ENCODE measurements around the gene ATOH8.

The ATOH8 gene

DNA sequence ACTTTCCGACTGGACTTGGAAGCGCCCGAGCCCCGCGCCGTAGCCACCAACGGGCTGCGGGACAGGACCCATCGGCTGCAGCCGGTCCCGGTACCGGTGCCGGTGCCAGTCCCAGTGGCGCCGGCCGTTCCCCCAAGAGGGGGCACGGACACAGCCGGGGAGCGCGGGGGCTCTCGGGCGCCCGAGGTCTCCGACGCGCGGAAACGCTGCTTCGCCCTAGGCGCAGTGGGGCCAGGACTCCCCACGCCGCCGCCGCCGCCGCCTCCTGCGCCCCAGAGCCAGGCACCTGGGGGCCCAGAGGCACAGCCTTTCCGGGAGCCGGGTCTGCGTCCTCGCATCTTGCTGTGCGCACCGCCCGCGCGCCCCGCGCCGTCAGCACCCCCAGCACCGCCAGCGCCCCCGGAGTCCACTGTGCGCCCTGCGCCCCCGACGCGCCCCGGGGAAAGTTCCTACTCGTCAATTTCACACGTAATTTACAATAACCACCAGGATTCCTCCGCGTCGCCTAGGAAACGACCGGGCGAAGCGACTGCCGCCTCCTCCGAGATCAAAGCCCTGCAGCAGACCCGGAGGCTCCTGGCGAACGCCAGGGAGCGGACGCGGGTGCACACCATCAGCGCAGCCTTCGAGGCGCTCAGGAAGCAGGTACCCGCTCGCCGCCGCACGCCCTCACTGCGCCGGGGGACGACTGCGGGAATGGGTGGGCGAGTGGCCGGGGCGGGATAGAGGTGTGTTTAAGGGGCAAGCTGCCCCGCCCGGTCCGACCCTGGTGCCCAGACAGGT lies 713 bp downstream of the ATOH8 start:
- peak in 1 of 14 donors; percentile 28 for DNase-seq

DNA sequence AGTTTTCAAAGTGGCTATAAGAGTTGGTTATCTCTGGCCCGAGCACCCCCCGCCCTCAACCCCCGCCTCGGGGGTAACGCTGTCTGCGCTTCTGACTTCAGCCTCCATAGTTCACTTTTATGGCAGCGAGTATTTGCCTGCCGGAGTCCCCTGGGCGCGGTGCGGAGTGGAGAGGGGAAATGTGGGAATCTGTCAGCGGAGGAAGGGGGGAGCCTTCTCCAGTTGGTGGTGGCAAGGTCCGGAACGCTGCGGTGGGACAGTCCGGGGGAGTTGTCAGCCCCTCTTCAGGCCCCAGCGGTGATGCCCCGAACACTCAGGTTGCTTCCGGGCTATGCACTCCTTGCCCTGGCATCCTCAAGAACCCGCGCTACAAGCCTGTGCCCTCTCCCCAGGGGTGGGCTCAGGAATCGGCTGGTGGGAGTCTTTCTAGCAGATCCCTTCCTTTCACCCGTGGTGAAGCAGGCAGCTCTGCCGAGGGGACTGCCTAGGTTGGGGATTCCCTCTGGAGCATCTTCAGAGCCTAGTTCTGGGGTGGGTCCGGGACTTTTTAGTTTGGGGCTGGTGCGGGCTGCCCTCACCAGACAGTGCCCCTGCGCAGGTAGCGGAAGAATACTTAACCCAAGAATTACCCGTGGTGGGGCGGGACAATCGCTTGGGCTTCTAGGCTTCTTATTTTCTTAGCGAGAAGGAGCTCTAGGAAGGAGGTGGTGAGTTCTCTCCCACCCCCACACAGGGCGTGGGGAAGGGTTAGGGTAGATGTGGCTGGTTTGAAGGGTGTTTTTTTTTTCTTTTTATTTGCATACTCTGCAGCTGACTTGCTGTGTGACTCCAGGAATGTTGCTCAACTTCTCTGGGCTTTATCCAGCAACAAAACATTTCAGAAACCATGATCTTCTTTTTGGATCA lies 1.6 kb downstream of the ATOH8 start:
- no peak for DNase-seq

DNA sequence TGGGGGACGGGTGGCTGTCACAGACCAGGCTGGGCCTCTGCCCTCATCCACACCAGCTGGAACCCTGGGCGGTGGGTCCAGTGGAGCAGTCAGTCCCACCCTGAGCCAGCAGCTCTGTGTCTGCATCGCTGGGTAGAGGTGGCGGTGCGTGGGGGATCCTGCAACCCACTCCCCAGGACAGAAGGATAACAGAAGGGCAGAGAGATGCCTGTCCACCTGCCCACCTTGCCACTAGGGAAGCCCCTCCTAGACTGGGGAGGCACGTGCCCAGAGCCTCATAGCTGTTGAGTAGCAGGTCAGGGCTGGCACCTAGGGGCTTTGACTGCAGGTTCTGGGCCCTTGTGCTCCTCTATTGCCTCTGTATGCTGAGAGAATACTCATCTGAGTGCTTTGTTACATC lies 2.4 kb downstream of the ATOH8 start:
- DNase-seq: no peak

DNA sequence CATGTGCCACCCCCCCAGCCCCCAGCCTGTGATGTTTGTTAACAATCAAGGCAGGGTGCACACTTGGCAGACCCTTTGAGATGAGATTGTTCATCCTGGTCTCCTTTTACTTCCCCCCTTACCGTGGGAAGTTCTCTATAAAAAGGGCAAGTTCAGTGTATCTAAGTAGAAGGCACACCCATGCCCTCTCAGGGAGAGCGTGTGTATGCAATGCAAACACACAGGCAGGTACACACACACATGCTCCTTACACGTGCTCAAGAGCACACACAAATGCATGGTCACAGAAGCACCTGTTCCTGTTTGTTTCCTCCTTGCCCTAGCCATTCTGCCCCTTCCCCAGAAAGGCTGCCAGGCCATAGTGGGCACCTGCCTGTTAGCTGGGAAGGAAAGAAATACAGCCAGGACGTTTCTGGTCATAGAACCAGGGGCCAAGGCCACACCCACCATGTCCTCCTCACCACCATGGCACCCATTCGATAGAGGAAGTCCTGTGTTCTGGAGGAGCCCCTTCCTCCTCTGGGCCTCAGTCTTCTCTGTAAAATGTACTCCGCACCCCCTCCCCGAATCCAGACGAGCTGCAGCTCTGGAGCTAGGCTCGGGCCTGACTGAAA lies 3.1 kb downstream of the ATOH8 start:
- DNase-seq: no peak

DNA sequence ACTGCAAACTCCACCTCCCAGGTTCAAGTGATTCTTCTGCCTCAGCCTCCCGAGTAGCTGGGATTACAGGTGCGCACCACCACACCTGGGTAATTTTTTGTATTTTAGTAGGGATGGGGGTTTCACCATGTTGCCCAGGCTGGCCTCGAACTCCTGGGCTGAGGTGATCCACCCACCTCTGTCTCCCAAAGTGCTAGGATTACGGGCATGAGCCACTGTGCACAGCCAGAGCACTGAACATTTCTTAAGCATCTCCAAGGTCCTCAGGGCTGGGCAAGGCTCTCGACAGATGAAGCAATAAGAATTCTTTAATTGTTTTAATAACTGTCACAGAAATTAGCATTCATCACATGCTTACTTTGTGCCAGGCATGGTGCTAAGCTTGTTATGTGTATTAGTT lies 4.1 kb downstream of the ATOH8 start:
- no peak for DNase-seq

DNA sequence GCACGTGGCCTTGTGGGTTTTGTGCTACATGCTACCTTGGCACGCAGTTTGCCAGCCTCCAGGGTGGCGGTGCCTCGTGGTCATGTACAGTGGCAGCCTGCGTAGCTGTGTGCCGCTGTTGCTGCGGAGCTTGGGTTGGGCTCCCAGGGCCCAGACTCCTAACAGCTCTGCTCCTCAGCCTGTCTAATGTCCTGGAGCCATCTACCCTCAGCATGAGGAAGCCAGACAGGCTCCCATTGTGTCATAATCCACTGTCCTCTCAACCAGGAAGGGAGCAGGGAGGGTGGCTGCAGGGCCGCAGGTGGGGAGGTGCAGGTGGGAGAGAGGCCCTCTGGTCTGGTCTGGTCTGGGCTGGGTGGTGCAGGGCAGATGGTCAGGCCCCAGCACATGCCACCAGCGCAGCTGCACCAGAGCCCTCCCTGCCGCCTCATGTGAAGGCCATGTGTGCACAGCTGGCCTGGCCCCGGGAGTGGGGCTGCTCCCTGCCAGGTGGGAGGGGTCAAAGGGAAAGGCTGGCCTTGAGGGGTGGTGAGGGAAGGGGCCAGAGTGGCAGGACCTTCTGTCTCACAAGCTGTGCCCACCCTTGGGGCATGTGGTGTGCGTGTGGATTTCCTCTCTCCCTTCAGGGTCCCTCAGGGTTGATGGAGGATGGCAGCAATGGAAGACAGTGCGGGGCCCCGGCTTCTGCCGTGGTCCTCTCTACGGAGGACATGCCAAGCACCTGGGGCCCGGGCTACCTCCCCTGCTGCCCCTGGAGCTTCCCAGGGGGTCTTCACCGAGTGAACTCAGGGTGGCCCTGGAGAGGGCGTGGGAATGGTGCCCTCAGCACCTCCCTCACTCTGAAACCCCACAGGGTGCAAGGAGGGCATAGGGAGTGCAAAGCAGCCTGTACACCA lies 4.8 kb downstream of the ATOH8 start:
- DNase-seq: no peak

DNA sequence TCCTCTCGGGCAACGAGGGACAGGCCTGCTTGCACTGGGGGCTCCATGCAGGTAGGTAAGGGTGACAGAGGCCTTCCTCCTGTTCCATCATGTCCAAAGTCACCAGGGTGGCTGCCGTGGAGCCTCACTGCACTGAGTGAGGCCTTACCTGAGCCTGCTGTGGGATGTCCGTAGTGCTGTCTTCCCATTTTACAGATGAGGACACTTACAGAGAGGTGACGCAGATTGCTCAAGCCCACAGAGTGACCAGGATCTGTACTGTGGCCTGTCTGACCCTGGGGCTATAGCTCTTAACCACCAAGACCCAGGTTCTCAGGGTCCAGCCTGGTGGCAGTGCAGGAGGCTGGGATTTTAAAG lies 5.4 kb downstream of the ATOH8 start:
- no peak for DNase-seq

DNA sequence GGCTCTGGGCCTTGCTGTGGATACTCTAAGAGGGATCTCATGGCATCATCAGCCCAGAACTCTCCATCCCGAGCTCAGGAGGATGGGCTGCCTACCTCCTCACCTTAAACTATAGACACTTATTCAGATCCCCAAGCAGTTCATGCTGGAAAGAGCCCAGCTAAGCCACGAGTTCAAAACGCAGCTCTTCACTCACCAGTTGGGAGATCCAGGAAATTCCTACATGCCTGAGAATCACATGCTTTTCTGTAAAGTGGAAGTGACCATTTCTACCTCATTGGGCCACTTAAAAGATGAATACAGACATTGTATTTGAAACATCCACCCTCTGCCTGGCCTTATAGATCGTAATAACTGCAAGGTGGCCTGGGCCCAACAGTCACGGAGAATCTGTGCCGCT lies 6.6 kb downstream of the ATOH8 start:
- DNase-seq: no peak

DNA sequence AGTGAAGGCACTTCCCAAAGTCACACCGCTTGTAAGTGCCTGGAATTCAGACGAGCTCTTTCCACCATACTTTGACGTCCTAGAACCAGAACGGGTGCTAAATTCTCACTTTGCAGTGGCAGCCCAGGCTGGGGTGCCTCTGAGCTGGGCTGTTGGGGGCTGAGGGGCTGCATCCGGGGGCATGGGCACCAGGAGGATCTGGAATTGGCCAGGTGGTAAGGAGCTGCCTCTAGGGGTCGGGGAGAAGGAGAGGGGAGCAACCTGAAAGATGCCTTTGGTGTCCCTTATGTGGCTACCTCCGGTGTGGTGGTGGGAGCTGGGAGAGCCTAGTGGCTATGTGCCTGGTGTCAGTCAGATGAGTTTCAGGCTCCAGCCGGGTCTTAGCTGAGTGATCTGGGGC lies 7.1 kb downstream of the ATOH8 start:
- no peak for DNase-seq

DNA sequence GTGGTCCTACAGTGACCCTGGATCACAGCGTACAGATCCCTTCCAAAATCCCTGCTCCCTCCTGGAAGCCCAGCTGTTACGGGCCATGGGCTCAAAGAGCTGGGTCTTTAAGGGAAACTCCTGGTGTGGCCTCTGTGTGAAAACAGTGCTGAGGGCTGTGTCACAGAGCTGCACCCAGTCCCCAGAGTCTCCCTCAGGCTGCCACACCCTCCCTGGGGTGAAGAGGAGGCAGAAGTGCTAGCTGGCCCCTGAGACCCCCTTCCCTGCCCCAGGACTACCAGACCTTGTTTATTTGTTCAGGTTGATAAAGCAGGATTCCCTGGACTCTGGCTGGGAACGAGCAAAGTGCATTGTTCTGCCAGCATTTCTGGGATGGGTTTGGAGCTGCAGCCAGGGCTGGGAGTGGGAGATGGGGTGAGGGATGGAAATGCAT lies 7.7 kb downstream of the ATOH8 start:
- no peak for DNase-seq

DNA sequence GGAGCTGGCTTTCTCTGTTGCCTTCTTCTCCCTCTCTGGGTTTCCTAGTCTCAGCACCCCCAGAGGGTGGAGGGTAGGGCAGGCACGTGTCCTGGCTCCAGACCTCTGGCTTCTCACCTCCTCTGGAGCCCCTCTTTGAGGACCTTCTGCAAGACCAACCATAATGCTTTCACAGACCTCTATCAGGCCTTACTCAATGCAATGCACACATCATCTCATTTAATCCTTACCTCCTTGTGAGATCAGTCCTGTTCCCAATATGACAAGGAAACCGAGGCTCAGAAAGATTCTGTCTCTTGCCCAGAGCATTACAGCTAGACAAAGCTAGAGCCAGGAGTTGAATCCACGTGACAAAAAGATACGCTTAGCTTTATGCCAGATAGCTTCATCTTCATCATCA lies 8.2 kb downstream of the ATOH8 start:
- no peak for DNase-seq

DNA sequence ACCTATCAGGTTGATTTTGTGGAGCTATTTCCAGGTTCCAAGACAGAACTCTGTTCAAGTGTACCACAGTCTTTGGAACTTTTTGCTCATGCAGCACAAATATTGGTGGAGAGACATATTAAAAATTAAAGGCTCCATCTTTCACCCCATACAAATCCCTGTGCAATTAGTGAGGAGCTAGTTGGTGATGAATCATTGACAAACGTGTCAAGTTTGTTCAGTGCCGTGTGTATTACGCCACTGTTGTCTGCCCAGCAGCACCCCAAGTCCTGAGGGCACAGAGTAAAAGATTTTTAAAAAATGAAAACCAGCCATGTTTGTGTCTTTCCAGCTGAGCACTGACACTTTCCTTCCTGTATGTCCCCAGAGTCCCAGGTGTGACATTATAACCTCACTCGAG lies 9.3 kb downstream of the ATOH8 start:
- DNase-seq: no peak

DNA sequence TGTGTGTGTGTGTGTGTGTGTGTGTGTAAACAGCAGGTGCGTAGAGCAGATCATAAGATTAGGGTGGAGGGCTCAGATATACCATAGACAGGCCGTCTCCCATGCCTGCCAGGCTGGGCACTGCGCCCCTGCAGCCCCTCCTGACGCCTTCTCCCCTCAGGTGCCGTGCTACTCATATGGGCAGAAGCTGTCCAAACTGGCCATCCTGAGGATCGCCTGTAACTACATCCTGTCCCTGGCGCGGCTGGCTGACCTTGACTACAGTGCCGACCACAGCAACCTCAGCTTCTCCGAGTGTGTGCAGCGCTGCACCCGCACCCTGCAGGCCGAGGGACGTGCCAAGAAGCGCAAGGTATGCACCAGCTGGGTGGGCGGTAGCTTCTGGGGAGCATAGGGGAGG lies 10.0 kb downstream of the ATOH8 start:
- DNase-seq: no peak

DNA sequence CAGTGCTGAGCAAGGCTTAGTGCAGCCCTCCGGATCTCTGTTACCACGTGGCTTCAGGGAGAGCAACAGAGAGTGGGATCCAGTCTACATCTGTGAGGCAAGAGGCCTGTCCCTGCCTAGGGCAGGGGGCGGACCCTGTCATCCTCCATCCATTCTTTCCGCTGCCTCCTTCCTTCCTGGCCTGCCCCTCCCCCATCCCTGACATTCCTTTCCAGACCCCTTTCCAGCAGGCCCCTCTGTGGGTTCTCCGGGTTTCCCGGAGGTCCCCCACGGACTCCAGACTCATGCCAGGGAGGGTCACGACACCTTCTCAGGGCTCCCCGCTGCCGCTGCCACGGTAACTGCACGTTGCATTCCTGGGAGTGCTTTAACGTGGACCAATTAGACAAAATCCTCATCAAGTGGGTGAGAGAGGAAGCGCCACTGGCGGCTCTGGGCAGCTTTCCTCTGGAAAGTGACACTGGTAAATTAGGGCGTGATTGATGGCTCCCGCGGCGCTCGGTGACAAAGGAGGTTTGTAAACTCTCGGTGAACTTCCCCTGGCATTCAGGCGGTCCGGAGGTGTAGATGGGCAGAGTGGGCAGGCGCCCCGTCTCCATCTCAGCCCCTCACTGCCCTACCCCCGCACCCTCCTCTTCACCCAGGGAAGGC lies 11.4 kb downstream of the ATOH8 start:
- DNase-seq: no peak

DNA sequence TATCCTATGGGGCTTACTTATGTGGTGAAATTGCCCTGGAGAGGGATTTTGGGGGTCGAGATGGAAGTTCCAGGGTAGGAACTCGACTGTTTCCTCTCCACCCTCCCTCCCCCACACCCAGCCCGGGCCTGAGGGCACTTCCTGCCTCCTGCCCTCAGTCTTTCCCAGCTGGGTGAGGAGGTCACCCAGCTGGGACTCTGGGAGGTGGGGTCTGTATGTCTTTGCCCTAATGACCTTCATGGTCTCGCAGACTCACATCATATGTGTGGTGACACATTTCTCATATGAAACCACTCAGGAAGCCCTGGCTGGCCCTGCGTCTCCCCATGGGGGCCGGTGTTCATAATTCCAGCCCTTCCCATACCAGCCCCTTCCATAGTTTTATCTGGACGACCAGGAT lies 12.4 kb downstream of the ATOH8 start:
- no peak for DNase-seq

DNA sequence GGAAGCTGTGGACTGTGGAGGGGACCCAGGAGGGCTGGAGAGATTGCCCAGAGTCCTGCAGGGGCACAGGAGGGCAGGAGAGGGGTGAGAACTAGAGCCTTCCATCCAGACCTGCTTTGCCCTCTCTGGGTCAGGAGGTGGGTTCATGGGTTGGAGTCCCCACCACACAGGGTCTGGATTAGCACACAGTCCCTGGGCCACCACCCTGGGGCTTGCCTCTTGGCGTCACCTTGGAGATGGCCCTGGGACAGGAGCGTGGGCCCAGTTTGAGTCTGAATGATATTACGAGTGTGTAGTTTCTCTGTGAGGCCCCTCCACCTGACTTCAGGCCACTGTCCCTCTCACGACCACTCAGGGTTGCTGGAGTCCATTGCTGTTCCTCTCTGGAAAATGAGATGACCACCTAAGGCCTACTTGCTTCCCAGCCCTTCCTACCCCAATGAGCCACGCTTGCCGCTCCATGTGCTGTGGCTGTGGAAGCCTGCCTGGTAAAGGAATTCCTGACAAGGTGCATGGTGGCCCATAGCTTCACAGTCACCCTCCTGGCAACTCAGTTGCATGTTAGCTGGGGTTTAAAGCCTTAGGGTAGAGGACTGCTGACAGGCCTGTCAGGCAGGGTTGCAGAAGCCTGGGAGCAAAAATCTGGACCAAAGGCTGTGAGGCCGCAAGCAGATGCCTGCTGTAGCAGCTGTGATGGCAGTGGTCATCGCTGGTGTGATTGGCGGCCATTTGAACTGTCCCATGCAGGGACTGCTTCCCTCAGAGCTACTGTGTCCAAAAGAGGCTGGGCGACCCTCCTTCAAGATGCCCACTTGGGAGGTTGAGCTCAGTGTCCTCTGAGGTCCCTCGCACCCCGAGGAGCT lies 14.2 kb downstream of the ATOH8 start:
- no peak for DNase-seq

DNA sequence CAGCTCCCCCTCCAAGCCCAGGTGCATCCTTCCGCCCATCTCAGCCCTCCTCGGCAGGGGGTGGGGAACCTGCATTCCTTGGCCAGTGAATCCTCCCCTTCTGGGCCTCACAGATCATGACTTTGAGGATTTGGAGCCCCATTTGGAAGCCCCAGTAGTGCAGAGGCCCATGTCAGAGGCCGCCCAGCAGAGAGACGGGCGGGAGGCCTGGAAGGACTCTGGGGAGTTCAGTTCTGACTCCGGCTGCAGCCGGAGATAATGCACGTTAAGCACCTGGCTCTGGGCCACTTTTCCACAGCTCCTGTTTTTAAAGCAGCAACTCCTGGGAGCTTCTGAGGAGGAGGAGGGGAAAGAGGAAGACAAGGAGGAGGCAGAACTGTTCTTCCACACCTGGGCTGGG lies 14.9 kb downstream of the ATOH8 start:
- no peak for DNase-seq

DNA sequence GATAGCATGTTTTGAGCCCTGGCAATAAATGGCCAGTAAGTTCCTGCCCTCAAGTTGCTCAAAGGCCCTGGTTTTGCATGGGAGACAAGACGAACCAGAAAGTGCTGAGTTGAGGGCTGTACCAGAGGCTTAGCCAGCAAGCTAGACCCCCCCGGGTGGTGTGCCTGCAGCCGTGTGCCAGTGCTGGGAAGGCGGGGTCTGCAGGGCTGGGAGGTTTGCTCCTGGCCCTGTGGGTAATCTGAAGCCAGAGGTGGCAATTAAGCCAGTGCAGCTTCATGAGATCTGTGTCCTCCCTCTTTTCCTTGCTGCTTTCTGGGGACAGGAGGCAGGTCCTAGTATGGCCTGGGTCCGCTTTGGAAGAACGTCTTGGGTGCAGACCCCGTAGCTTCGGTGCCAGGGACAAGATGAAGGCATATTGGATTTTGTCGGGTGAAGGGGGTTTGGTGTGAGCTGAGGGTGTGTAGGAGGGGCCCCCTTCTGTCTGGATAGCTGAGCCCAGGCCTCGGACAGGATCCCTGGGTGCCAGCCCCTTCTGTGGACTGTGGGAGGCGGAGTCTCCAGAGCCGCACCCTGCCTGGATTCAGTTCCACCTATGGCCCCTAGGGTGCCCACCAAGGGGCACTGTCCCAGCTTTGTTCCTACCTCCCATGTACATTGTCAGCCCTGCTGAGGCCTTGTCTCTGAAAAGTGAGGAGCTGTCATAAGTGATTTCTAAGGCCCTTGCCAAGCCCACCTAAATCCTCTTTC lies 15.6 kb downstream of the ATOH8 start:
- no peak for DNase-seq

DNA sequence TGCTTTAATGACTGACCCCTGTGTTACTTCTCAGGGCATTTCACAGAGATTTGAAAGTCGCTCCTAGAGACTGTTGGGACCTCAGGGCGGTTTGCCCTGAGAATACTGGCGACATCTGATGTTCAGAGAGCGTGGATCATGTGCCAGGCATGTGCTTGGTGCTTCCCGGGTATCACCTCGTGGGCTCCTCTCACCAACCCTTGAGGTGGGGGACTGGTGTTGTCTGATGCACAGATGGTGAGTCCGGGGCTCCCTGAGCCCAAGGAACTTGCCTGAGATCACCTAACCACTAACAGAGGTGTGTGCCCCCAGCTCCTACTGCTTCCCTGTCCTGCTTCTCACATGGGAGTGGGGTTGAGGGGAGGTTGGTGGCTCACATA lies 16.2 kb downstream of the ATOH8 start:
- DNase-seq: no peak

DNA sequence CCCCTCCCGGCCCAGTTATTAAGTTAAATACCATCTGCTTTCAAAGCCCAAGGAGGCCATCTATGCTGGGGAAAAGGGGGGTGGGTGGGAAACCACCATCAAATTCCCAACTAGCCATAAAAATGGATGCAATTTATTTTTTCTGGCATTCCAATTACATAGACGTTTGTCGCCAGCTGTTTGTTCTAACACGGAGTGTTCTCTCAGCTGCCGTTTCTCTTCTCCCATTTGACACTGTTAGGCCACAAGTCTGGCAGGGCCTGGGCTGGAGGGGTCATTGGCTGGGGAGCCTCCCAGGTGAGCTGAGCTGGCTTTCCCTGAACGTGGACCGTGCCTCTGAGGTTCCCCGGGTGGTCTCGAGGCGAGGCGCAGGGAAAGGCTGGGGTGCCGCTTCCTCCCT lies 16.6 kb downstream of the ATOH8 start:
- no peak for DNase-seq
